Natural killer cell (primary cell): Measurements from ENCODE around the gene ARNT2. TPM values are rescaled to one million over a fixed set of nuclear protein-coding genes. Genes with fewer than 3 reads are reported as not detected.

Experiments
- ATAC-seq, 3 donors: fragments of 150-1000 bp in 2 of 3; fragments of 200-7000 bp in 1 of 3; cut with Tn5 transposase; 1 replicate in 1 of 3; 2 replicates in 2 of 3; pipeline ENCODE4 v1.10.0; 2021; ENCODE audit warnings: mild to moderate bottlenecking in 2 of 3, moderate library complexity in 2 of 3
- DNase-seq, 2 donors: peaks; one replicate each; pipeline versions ENCODE4 v3.0.0 to v3.0.0-alpha.2; 2013 to 2021; ENCODE audit warnings: mixed read lengths in 1 of 2
- H3K27ac ChIP-seq: one replicate; pipeline ENCODE4 v1.5.1; 2013; ENCODE audit warnings: mild to moderate bottlenecking, low read length
- H3K27me3 ChIP-seq: one replicate; pipeline ENCODE4 v1.6.1; 2013; ENCODE audit warnings: low read length; ENCODE audit not compliant: control insufficient read depth, insufficient read depth
- H3K36me3 ChIP-seq: one replicate; pipeline ENCODE4 v1.6.1; 2013; ENCODE audit warnings: low read length; ENCODE audit not compliant: control insufficient read depth, insufficient read depth
- H3K4me1 ChIP-seq: one replicate; pipeline ENCODE4 v1.6.1; 2013; ENCODE audit warnings: low read length; ENCODE audit not compliant: control insufficient read depth, insufficient read depth
- H3K4me3 ChIP-seq: one replicate; pipeline ENCODE4 v1.5.1; 2013; ENCODE audit warnings: low read length
- H3K9me3 ChIP-seq: one replicate; pipeline ENCODE4 v1.6.1; 2013; ENCODE audit warnings: low read length; ENCODE audit not compliant: control insufficient read depth, insufficient read depth
- H3K27ac Mint-ChIP-seq, 2 donors: one replicate each; pipeline ENCODE4 v1.8.0; 2022; ENCODE audit warnings: mild to moderate bottlenecking in 2 of 2, mixed read lengths in 2 of 2, moderate library complexity in 1 of 2
- H3K27me3 Mint-ChIP-seq, 2 donors: one replicate each; pipeline ENCODE4 v1.8.0; 2022; ENCODE audit warnings: low read depth in 2 of 2, mixed read lengths in 2 of 2
- H3K36me3 Mint-ChIP-seq: one replicate; pipeline ENCODE4 v1.8.0; 2022; ENCODE audit warnings: mixed read lengths
- H3K4me1 Mint-ChIP-seq, 2 donors: one replicate each; pipeline ENCODE4 v1.8.0; 2022; ENCODE audit warnings: mixed read lengths in 2 of 2
- H3K4me3 Mint-ChIP-seq: one replicate; pipeline ENCODE4 v1.8.0; 2022; ENCODE audit warnings: mild to moderate bottlenecking, moderate library complexity, mixed read lengths
- H3K9me3 Mint-ChIP-seq, 2 donors: one replicate each; pipeline ENCODE4 v1.8.0; 2022; ENCODE audit warnings: mixed read lengths in 2 of 2
- CTCF ChIP-seq: fragments of 200-600 bp; IDR thresholded peaks from one replicate; pipeline ENCODE4 v1.8.0; 2022; ENCODE audit warnings: antibody characterized with exemption
- WGBS: methylation state at CpG from one replicate; pipeline ENCODE4 v1.1.7; 2013; ENCODE audit warnings: missing lambda C conversion rate; ENCODE audit not compliant: insufficient coverage; 5-methylcytosine and 5-hydroxymethylcytosine counted together
- intact Hi-C: fragments of 100-400 bp; cut with micrococcal nuclease; formaldehyde crosslinking; loops from one replicate; pipeline ENCODE4 v1.14.2; 2022
- total RNA-seq, 4 donors: library from RNA; stranded (reverse); fragments of 120-200 nt in 1 of 4; gene quantifications; one replicate each; pipeline versions ENCODE4 v1.2.3 to v1.2.4, GENCODE V29; 2013 to 2022

The ARNT2 gene
- total RNA-seq, 3 donors from 2014 or later (not counting 1 experiment from before 2014, with no cell fraction given), result not detected

- TF ChIP-seq CTCF, result no peak
- DNase-seq (no peak), ATAC-seq (no peak)
- peaks cover 8 to 10% of the 10 kb centered on the region in 2 donors for H3K27me3 Mint-ChIP-seq
- intact Hi-C loops, result no loop called here
- no peaks in the 10 kb centered on the region for H3K36me3 ChIP-seq
- no peak overlapping the region for H3K4me3 ChIP-seq
- H3K27ac ChIP-seq, result no peak overlapping the region
- no peak overlapping the region for H3K4me3 Mint-ChIP-seq
- no peaks in the 10 kb centered on the region for H3K9me3 Mint-ChIP-seq
- no peaks in the 10 kb centered on the region for H3K4me1 ChIP-seq
- no peaks in the 10 kb centered on the region for H3K9me3 ChIP-seq
- no peaks in the 10 kb centered on the region for H3K36me3 Mint-ChIP-seq
- peaks cover 0 to 7% of the 10 kb centered on the region in 2 donors for H3K4me1 Mint-ChIP-seq
- no peaks in the 10 kb centered on the region for H3K27me3 ChIP-seq
- H3K27ac Mint-ChIP-seq, result no peak overlapping the region
- 86% methylated on average over 15 of the region's 15 CpGs for WGBS
Observed at GRCh38 chr15:80582816-80583423, 178.7 kb downstream of the ARNT2 start.

GRCh38 chr15:80584561-80584964, 180.4 kb downstream of the ARNT2 start:
- Histone ChIP-seq H3K4me3 (no peak overlapping the region), H3K9me3 (no peaks in the 10 kb centered on the region), H3K36me3 (no peaks in the 10 kb centered on the region), H3K4me1 (no peaks in the 10 kb centered on the region), H3K27ac (no peak overlapping the region), H3K27me3 (no peaks in the 10 kb centered on the region)
- Mint-ChIP-seq H3K27me3 (peaks cover 8 to 14% of the 10 kb centered on the region in 2 donors), H3K36me3 (no peaks in the 10 kb centered on the region), H3K4me3 (no peak overlapping the region), H3K9me3 (no peaks in the 10 kb centered on the region), H3K27ac (no peak overlapping the region), H3K4me1 (peaks cover 0 to 7% of the 10 kb centered on the region in 2 donors)
- intact Hi-C loops, result no loop called here
- 90% methylated on average over 7 of the region's 7 CpGs for WGBS
- DNase-seq, result no peak
- TF ChIP-seq CTCF, result no peak
- no peak for ATAC-seq

GRCh38 chr15:80584973-80585525, 180.9 kb downstream of the ARNT2 start:
- no peak overlapping the region for H3K27ac Mint-ChIP-seq
- no peak for ATAC-seq
- no peaks in the 10 kb centered on the region for H3K27me3 ChIP-seq
- H3K36me3 ChIP-seq, result no peaks in the 10 kb centered on the region
- TF ChIP-seq CTCF, result no peak
- H3K9me3 ChIP-seq, result no peaks in the 10 kb centered on the region
- no peaks in the 10 kb centered on the region for H3K4me1 ChIP-seq
- no peak overlapping the region for H3K4me3 Mint-ChIP-seq
- H3K27ac ChIP-seq, result no peak overlapping the region
- no peak overlapping the region for H3K4me3 ChIP-seq
- no peak for DNase-seq
- no peaks in the 10 kb centered on the region for H3K9me3 Mint-ChIP-seq
- intact Hi-C loops, result no loop called here
- peaks cover 0 to 7% of the 10 kb centered on the region in 2 donors for H3K4me1 Mint-ChIP-seq
- 70% methylated on average over 3 of the region's 3 CpGs for WGBS
- peaks cover 8 to 11% of the 10 kb centered on the region in 2 donors for H3K27me3 Mint-ChIP-seq
- no peaks in the 10 kb centered on the region for H3K36me3 Mint-ChIP-seq
